Umbilical cord (tissue), 2 donors: Measurements from ENCODE around the gene CEP70. TPM values are rescaled to one million over a fixed set of nuclear protein-coding genes. Genes with fewer than 3 reads are reported as not detected.
A peak's percentile ranks its signal among the peaks of the same experiment; 100 is the strongest.
"Not testable (repeated sequence)": the region's sequence is repeated elsewhere in the genome, so short reads cannot be mapped to it uniquely, and the experiment has no call there.

Source experiments
- DNase-seq: peaks from one replicate; pipeline ENCODE4 v3.0.0-alpha.2; 2015; ENCODE audit warnings: low spot score
- total RNA-seq: library from RNA; depleted of rRNA; stranded (reverse); fragments of >200 nt; gene quantifications from one replicate; pipeline ENCODE4 v1.2.3, GENCODE V29; 2014; ENCODE audit warnings: low replicate concordance; ENCODE audit not compliant: insufficient read depth

CEP70 gene
- total RNA-seq: 59.2 TPM

- peak; percentile 97 for DNase-seq
Observed at GRCh38 chr3:138594150-138594934, at the start of gene CEP70. Gene CEP70 (minus strand): TSS chr3:138594260. CDS start chr3:138572927, 21,333 bp downstream.

GRCh38 chr3:138642927-138643253, 48.8 kb upstream of the CEP70 start:
- no peak for DNase-seq

GRCh38 chr3:138642226-138642926, 48.3 kb upstream of the CEP70 start:
- DNase-seq: no peak

- no peak for DNase-seq
Observed at GRCh38 chr3:138640537-138640936, 46.5 kb upstream of the CEP70 start.

- no peak for DNase-seq
Observed at GRCh38 chr3:138638641-138639040, 44.6 kb upstream of the CEP70 start.

GRCh38 chr3:138629526-138629925, 35.5 kb upstream of the CEP70 start:
- DNase-seq: no peak

GRCh38 chr3:138625707-138626365, 31.8 kb upstream of the CEP70 start:
- peak; percentile 29 for DNase-seq

- DNase-seq: no peak
Observed at GRCh38 chr3:138624518-138624917, 30.5 kb upstream of the CEP70 start.

- DNase-seq: no peak
Observed at GRCh38 chr3:138620431-138620830, 26.4 kb upstream of the CEP70 start.

GRCh38 chr3:138615462-138615861, 21.4 kb upstream of the CEP70 start:
- no peak for DNase-seq

GRCh38 chr3:138609898-138610266, 15.8 kb upstream of the CEP70 start:
- no peak for DNase-seq

GRCh38 chr3:138608322-138609135, 14.5 kb upstream of the CEP70 start, which contains the start of gene FAIM:
Gene FAIM (plus strand): TSS chr3:138608771. CDS start chr3:138619727, 10,956 bp downstream.
- DNase-seq: peak; percentile 67

- DNase-seq: not testable (repeated sequence)
Observed at GRCh38 chr3:138604106-138604595, 10.1 kb upstream of the CEP70 start.

GRCh38 chr3:138601661-138602060, 7.6 kb upstream of the CEP70 start:
- DNase-seq: not testable (repeated sequence)

- no peak for DNase-seq
Observed at GRCh38 chr3:138600100-138600745, 6.2 kb upstream of the CEP70 start.

GRCh38 chr3:138598534-138598933, 4.5 kb upstream of the CEP70 start:
- no peak for DNase-seq

- DNase-seq: not testable (repeated sequence)
Observed at GRCh38 chr3:138597186-138597976, 3.3 kb upstream of the CEP70 start.

GRCh38 chr3:138594935-138595610, 1.0 kb upstream of the CEP70 start:
- DNase-seq: no peak

- DNase-seq: peak; percentile 4
Observed at GRCh38 chr3:138593488-138594149, 441 bp downstream of the CEP70 start.
